ENCODE data around the gene C10orf71. TPM values are rescaled to one million over a fixed set of nuclear protein-coding genes. Genes with fewer than 3 reads are reported as not detected.

The C10orf71 gene
- total RNA-seq, 1 donor from 2014 or later = not detected

DNA sequence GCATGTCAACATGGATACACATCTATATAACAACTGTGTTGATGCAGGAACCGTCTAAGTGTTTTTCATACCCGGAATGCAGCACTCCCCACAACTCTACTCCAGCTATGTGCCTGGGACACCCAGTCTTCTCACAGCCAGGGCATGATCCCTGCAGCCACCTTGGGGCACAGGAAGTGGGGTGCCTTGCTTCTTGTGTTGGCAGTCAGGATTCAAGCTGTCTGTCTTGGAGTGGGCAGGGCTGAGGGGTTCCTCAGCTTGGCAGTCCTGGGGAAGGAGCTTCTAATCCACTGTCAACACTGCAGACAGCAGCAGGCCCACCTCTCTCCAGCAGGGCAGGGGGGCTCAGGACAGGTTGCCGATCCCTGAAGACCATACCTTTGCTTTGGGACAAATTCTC, 55.6 kb downstream of the C10orf71 start:
- Mint-ChIP-seq H3K27ac (ENCODE audit: unreplicated experiment) (no peak overlapping the region), H3K4me3 (no peak overlapping the region), H3K27me3 (ENCODE audit: low read depth) (no peaks in the 10 kb centered on the region), H3K9me3 (peaks cover 4% of the 10 kb centered on the region), H3K4me1 (no peaks in the 10 kb centered on the region), H3K36me3 (ENCODE audit: low read depth) (no peaks in the 10 kb centered on the region)
- TF ChIP-seq, protein P1, sequence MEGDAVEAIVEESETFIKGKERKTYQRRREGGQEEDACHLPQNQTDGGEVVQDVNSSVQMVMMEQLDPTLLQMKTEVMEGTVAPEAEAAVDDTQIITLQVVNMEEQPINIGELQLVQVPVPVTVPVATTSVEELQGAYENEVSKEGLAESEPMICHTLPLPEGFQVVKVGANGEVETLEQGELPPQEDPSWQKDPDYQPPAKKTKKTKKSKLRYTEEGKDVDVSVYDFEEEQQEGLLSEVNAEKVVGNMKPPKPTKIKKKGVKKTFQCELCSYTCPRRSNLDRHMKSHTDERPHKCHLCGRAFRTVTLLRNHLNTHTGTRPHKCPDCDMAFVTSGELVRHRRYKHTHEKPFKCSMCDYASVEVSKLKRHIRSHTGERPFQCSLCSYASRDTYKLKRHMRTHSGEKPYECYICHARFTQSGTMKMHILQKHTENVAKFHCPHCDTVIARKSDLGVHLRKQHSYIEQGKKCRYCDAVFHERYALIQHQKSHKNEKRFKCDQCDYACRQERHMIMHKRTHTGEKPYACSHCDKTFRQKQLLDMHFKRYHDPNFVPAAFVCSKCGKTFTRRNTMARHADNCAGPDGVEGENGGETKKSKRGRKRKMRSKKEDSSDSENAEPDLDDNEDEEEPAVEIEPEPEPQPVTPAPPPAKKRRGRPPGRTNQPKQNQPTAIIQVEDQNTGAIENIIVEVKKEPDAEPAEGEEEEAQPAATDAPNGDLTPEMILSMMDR (conservative IDR thresholded peaks at IDR 0.05) = no peak
- DNase-seq (ENCODE audit: low read depth, low spot score) = no peak

DNA sequence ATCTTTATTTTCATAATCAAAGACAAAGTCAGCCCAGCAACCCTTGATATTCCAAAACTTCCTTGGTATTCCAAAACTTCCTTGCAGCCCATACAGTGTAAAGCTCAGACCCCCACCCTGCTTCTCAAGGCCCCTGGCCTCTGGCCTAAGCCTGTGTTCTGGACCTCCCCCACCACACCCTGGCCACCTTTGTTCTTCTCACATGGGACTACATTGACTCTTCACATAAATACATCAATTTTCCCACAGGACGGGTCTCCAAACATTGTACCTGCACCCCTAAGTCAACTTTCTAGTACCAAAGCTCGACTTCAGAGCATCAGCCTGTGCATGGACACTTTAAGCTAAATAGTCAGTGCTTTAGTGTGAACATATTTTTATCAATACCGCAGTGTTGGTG, 56.3 kb downstream of the C10orf71 start:
- DNase-seq (ENCODE audit: low read depth, low spot score) = no peak
- Mint-ChIP-seq H3K36me3 (ENCODE audit: low read depth) (no peaks in the 10 kb centered on the region), H3K4me1 (peaks cover 6% of the 10 kb centered on the region), H3K4me3 (no peak overlapping the region), H3K9me3 (peaks cover 2% of the 10 kb centered on the region), H3K27me3 (ENCODE audit: low read depth) (no peaks in the 10 kb centered on the region), H3K27ac (ENCODE audit: unreplicated experiment) (no peak overlapping the region)
- TF ChIP-seq, protein P1 (conservative IDR thresholded peaks at IDR 0.05) = no peak

DNA sequence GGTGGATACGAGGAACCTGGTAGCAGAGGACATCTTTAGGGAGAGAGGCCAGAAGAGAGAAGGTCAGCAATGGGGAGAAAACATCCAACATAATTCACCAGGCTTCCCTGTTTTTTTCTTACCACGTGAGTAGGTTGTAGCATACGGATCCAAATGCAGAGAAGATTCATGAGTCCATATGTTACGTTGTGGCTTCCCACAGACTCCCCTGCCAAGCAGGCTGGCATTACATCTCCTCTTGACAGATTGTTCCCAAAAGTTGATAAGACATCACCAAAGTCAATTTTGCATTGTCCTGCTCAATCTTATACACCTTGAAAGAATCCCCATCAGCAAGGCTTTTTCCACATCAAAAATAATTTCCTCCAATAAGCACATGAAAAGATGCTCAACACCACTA, 57.2 kb downstream of the C10orf71 start:
- DNase-seq (ENCODE audit: low read depth, low spot score) = no peak
- H3K27me3 Mint-ChIP-seq (ENCODE audit: low read depth) = no peaks in the 10 kb centered on the region
- no peaks in the 10 kb centered on the region for H3K9me3 Mint-ChIP-seq
- no peak overlapping the region for H3K4me3 Mint-ChIP-seq
- no peak overlapping the region for H3K27ac Mint-ChIP-seq (ENCODE audit: unreplicated experiment)
- no peaks in the 10 kb centered on the region for H3K36me3 Mint-ChIP-seq (ENCODE audit: low read depth)
- TF ChIP-seq, protein P1 (conservative IDR thresholded peaks at IDR 0.05) = no peak
- peaks cover 6% of the 10 kb centered on the region for H3K4me1 Mint-ChIP-seq

DNA sequence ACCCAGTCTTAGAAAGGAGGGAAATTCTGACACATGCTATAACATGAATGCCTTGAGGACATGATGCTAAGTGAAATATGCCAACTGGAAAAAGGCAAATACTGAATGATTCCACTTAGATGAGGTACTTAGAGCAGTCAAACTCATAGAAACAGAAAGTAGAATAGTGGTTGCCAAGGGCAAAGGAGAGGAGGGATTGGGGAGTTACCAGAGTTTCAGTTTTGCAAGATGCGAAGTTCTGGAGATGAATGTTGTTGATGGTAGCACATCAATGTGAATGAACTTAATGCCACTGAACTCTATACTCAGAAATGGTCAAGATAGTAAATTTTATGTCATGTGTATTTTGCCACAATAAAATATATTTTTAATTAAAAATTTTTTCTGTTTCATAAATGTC, 58.0 kb downstream of the C10orf71 start:
- Mint-ChIP-seq H3K36me3 (ENCODE audit: low read depth) (no peaks in the 10 kb centered on the region), H3K9me3 (no peaks in the 10 kb centered on the region), H3K4me3 (no peak overlapping the region), H3K27ac (ENCODE audit: unreplicated experiment) (no peak overlapping the region), H3K4me1 (peaks cover 6% of the 10 kb centered on the region), H3K27me3 (ENCODE audit: low read depth) (no peaks in the 10 kb centered on the region)
- TF ChIP-seq, protein P1 (conservative IDR thresholded peaks at IDR 0.05) = no peak
- no peak for DNase-seq (ENCODE audit: low read depth, low spot score)

DNA sequence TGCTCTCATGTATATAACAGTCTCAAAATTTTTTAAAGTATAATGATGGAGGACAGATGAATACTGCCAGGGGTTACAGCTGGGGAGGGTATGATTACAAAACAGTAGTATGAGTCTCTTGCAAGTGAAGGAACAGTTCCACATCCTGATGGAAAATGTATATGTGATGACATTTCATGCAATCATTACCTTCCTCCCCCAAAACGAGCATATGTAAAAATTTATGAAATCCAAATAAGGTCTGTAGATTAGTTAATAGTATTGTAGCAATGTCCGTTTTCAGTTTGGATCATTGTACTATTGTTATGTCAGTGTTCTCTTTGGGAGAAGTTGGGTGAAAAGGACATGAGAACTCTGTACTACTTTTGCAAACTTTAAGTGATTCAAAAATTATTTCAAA, 58.9 kb downstream of the C10orf71 start:
- H3K36me3 Mint-ChIP-seq (ENCODE audit: low read depth) = no peaks in the 10 kb centered on the region
- TF ChIP-seq, protein P1 (conservative IDR thresholded peaks at IDR 0.05) = no peak
- H3K4me3 Mint-ChIP-seq = no peak overlapping the region
- H3K27ac Mint-ChIP-seq (ENCODE audit: unreplicated experiment) = no peak overlapping the region
- DNase-seq (ENCODE audit: low read depth, low spot score) = no peak
- H3K27me3 Mint-ChIP-seq (ENCODE audit: low read depth) = no peaks in the 10 kb centered on the region
- peaks cover 6% of the 10 kb centered on the region for H3K4me1 Mint-ChIP-seq
- no peaks in the 10 kb centered on the region for H3K9me3 Mint-ChIP-seq
